Heart left ventricle (tissue), 16 donors: Measurements from ENCODE around the gene CCDC34. TPM values are rescaled to one million over a fixed set of nuclear protein-coding genes. Genes with fewer than 3 reads are reported as not detected.

ENCODE experiments used
- ATAC-seq, 4 donors: fragments of 200-7000 bp; cut with Tn5 transposase; one replicate each; pipeline ENCODE4 v1.9.1; 2020 to 2022; ENCODE audit warnings: moderate library complexity in 4 of 4, mild to moderate bottlenecking in 3 of 4, moderate number of reproducible peaks in 1 of 4
- DNase-seq, 5 donors: peaks; one replicate each; pipeline ENCODE4 v3.0.0-alpha.2; 2020
- H3K27ac ChIP-seq, 12 donors: fragments of 200-600 bp; sonication (generic) in 4 of 12; one replicate each; pipeline versions ENCODE4 v1.5.0 to v1.8.0; 2016 to 2022; ENCODE audit warnings: mild to moderate bottlenecking in 2 of 12
- H3K27me3 ChIP-seq, 9 donors: fragments of 200-600 bp; sonication (generic) in 2 of 9; one replicate each; pipeline versions ENCODE4 v1.5.1 to v1.8.0; 2016 to 2022; ENCODE audit warnings: mild to moderate bottlenecking in 3 of 9
- H3K36me3 ChIP-seq, 9 donors: fragments of 200-600 bp; sonication (generic) in 2 of 9; one replicate each; pipeline versions ENCODE4 v1.5.0 to v1.8.0; 2018 to 2022; ENCODE audit warnings: mild to moderate bottlenecking in 2 of 9
- H3K4me1 ChIP-seq, 12 donors: fragments of 200-600 bp; sonication (generic) in 4 of 12; one replicate each; pipeline versions ENCODE4 v1.5.0 to v1.8.0; 2016 to 2022; ENCODE audit warnings: mild to moderate bottlenecking in 3 of 12
- H3K4me3 ChIP-seq, 12 donors: fragments of 200-600 bp; sonication (generic) in 4 of 12; one replicate each; pipeline versions ENCODE4 v1.5.0 to v1.8.0; 2017 to 2022; ENCODE audit warnings: mild to moderate bottlenecking in 9 of 12, moderate library complexity in 4 of 12
- H3K9me3 ChIP-seq, 12 donors: fragments of 200-600 bp; sonication (generic) in 4 of 12; one replicate each; pipeline versions ENCODE4 v1.5.0 to v1.8.0; 2016 to 2022; ENCODE audit warnings: mild to moderate bottlenecking in 1 of 12
- CTCF ChIP-seq, 12 donors: fragments of 200-600 bp; sonication (generic) in 4 of 12; IDR thresholded peaks; one replicate each; pipeline versions ENCODE4 v1.5.0 to v1.8.0; 2018 to 2022; ENCODE audit warnings: antibody characterized with exemption in 12 of 12, mild to moderate bottlenecking in 5 of 12
- POLR2A ChIP-seq, 2 donors: fragments of 450-650 bp; IDR thresholded peaks; one replicate each; pipeline ENCODE4 v1.6.1; 2017; ENCODE audit warnings: antibody characterized with exemption in 2 of 2, mild to moderate bottlenecking in 2 of 2, moderate library complexity in 2 of 2
- WGBS, 4 donors: extraction: QIAGEN DNeasy Blood & Tissue Kit in 2 of 4; methylation state at CpG; one replicate each; pipeline versions ENCODE4 v1.1.5 to v1.1.7; 2013 to 2018; 5-methylcytosine and 5-hydroxymethylcytosine counted together
- intact Hi-C, 10 donors: fragments of 100-400 bp; cut with DNase I; formaldehyde crosslinking; loops; one replicate each; pipeline versions ENCODE4 v1.11.1 to v1.14.2; 2022
- polyA plus RNA-seq, 2 donors: library from polyadenylated mRNA; stranded (reverse); fragments of 200-250 nt; gene quantifications; one replicate each; pipeline ENCODE4 v1.2.3, GENCODE V29; 2013
- total RNA-seq, 9 donors: library from RNA; depleted of rRNA in 2 of 9; stranded (reverse); fragments of >200 nt in 2 of 9; fragmentation: NEBNext Ultra II Directional in 3 of 9; extraction: Animal tissue kit (Norgen Biotek cat#: 25700) in 3 of 9; gene quantifications; one replicate each; pipeline versions ENCODE4 v1.1.0 to v1.2.4, GENCODE V29; 2016 to 2023
- donor health status: ischemic (EF 13 %, LVEDD 7.1; RV severe dilation, severe dysfunction).
- donor health status: healthy with polysubstance abuse.
- donor health status: DM: no; HTN: yes; CAD: no.
- donor health status: DM: no; HTN: no; CAD: no.
- donor health status: ischemic (EF 25% LVEDD 6.9; RV normal size, moderate dysfunction).
- donor health status: ischemic (EF 25% LVEDD 5.7; RV mildly dilated, moderate dysfunction).
- donor health status: healthy.
- donor health status: DM: yes; HTN: yes; CAD: no.
- donor health status: ischemic (EF 35%, LVEDD 5.7; RV mildly dilated, moderate dysfunction).
- donor health status: nonischemic (EF 11% LVEDD 7.7; RV severe dilation, severe dysfunction).
- donor health status: DM: yes; HTN: yes; CAD: no.
- donor health status: PGD.
- donor health status: ischemic (EF 29% LVEDD 5.4; RV normal size, mild dysfunction).
- donor health status: nonischemic (EF 23%, LVEDD 6.1; RV moderate dilation, normal function).

Gene CCDC34
- total and polyA plus RNA-seq, 11 donors = 1.1 to 8.3 (median 3.0) TPM

- Histone ChIP-seq H3K9me3 (no peaks in the 10 kb centered on the region), H3K4me3 (no peak overlapping the region), H3K4me1 (peaks cover 0 to 54% (median 7%) of the 10 kb centered on the region in 12 donors), H3K27ac (peak overlapping the region in 5 of 12 donors; percentile 30 to 72 (median 52)), H3K36me3 (no peaks in the 10 kb centered on the region), H3K27me3 (no peaks in the 10 kb centered on the region)
- TF ChIP-seq CTCF (IDR thresholded peaks at IDR 0.05) (no peak), POLR2A (IDR thresholded peaks at IDR 0.05) (no peak)
- no peak for DNase-seq
- WGBS, 4 donors = 58 to 74% (median 65%) methylated on average over 3 of the region's 3 CpGs
- ATAC-seq = peak in 3 of 4 donors; percentile 56 to 67 (median 66)
- intact Hi-C loops = no loop called here
Measured at GRCh38 chr11:27406498-27407354, 43.7 kb upstream of the CCDC34 start.

GRCh38 chr11:27405134-27405533, 42.1 kb upstream of the CCDC34 start:
- no peak for DNase-seq
- Histone ChIP-seq H3K27me3 (no peaks in the 10 kb centered on the region), H3K4me1 (peaks cover 0 to 54% (median 7%) of the 10 kb centered on the region in 12 donors), H3K36me3 (no peaks in the 10 kb centered on the region), H3K4me3 (no peak overlapping the region), H3K9me3 (no peaks in the 10 kb centered on the region), H3K27ac (peak overlapping the region in 3 of 12 donors; percentile 36 to 72 (median 56))
- ATAC-seq = peak in 1 of 4 donors; percentile 39
- 82 to 91% (median 84%) methylated on average over 3 of the region's 3 CpGs for WGBS, 4 donors
- intact Hi-C loops = no loop called here
- TF ChIP-seq POLR2A (IDR thresholded peaks at IDR 0.05) (no peak), CTCF (IDR thresholded peaks at IDR 0.05) (no peak)

- Histone ChIP-seq H3K4me1 (peaks cover 0 to 50% (median 6%) of the 10 kb centered on the region in 12 donors), H3K27ac (peak overlapping the region in 1 of 12 donors; percentile 72), H3K4me3 (no peak overlapping the region), H3K9me3 (no peaks in the 10 kb centered on the region), H3K36me3 (no peaks in the 10 kb centered on the region), H3K27me3 (no peaks in the 10 kb centered on the region)
- ATAC-seq (no peak), DNase-seq (no peak)
- 85 to 88% (median 87%) methylated on average over 2 of the region's 2 CpGs for WGBS, 4 donors
- intact Hi-C loops = no loop called here
- TF ChIP-seq POLR2A (IDR thresholded peaks at IDR 0.05) = no peak
- TF ChIP-seq CTCF (IDR thresholded peaks at IDR 0.05) = no peak
Measured at GRCh38 chr11:27404427-27404826, 41.4 kb upstream of the CCDC34 start.

- TF ChIP-seq CTCF (IDR thresholded peaks at IDR 0.05) = no peak
- no peak for TF ChIP-seq POLR2A (IDR thresholded peaks at IDR 0.05)
- Histone ChIP-seq H3K27ac (no peak overlapping the region), H3K4me1 (peaks cover 0 to 39% (median 3%) of the 10 kb centered on the region in 12 donors), H3K27me3 (no peaks in the 10 kb centered on the region), H3K4me3 (no peak overlapping the region), H3K9me3 (no peaks in the 10 kb centered on the region), H3K36me3 (no peaks in the 10 kb centered on the region)
- ATAC-seq = no peak
- intact Hi-C loops = no loop called here
- WGBS, 4 donors = 82 to 94% (median 91%) methylated on average over 2 of the region's 2 CpGs
- DNase-seq = no peak
Measured at GRCh38 chr11:27403195-27403594, 40.2 kb upstream of the CCDC34 start.
